Keratinocyte (primary cell): ENCODE results near the gene OPALIN.

Source experiments
- CTCF ChIP-seq, 3 experiments: IDR thresholded peaks in 1 of 3; conservative IDR thresholded peaks in 1 of 3; optimal IDR thresholded peaks in 1 of 3; 2 replicates in 2 of 3; 3 replicates in 1 of 3; pipeline versions ENCODE3 to v1.5.1; 2011; ENCODE audit warnings: low read length in 3 of 3, mild to moderate bottlenecking in 3 of 3, moderate library complexity in 2 of 3, control low read depth in 1 of 3, inconsistent platforms in 1 of 3; ENCODE audit not compliant: insufficient read depth in 2 of 3; ENCODE audit errors: extremely low read depth in 1 of 3
- EZH2 ChIP-seq: IDR thresholded peaks from one replicate; pipeline ENCODE4 v1.6.1; 2012; ENCODE audit warnings: inconsistent platforms, mild to moderate bottlenecking, low read length, moderate library complexity

GRCh38 chr10:96358851-96359540 is at the start of gene OPALIN:
- no peak for TF ChIP-seq CTCF (optimal IDR thresholded peaks at IDR 0.05 in 1 of 3, IDR thresholded peaks at IDR 0.05 in 1 of 3, conservative IDR thresholded peaks at IDR 0.05 in 1 of 3; ENCODE audit: extremely low read depth in 1 of 3, insufficient read depth in 2 of 3, low read length in 3 of 3)
- TF ChIP-seq EZH2, result no peak
